IPS-20b (cell line): ENCODE measurements around the gene GPR31.

Experiments used
- H3K27ac ChIP-seq: one replicate; pipeline ENCODE4 v1.5.1; 2013; ENCODE audit warnings: low read length
- H3K27me3 ChIP-seq: 2 replicates; pipeline ENCODE4 v1.6.1; 2013; ENCODE audit warnings: mild to moderate bottlenecking, low read length, inconsistent platforms; ENCODE audit not compliant: insufficient read depth
- H3K36me3 ChIP-seq: 2 replicates; pipeline ENCODE4 v1.6.1; 2013; ENCODE audit warnings: low read depth, mild to moderate bottlenecking, inconsistent platforms, low read length, moderate library complexity; ENCODE audit not compliant: insufficient read depth
- H3K4me1 ChIP-seq: 2 replicates; pipeline ENCODE4 v1.6.1; 2013; ENCODE audit warnings: mild to moderate bottlenecking, control low read depth, inconsistent platforms, low read length, moderate library complexity; ENCODE audit not compliant: insufficient read depth
- H3K4me3 ChIP-seq: 2 replicates; pipeline ENCODE4 v1.5.1; 2013; ENCODE audit warnings: mild to moderate bottlenecking, low read length, inconsistent platforms
- H3K9ac ChIP-seq: 2 replicates; pipeline ENCODE4 v1.6.1; 2013; ENCODE audit warnings: low read depth, mild to moderate bottlenecking, inconsistent platforms, low read length, moderate library complexity
- H3K9me3 ChIP-seq: 2 replicates; pipeline ENCODE4 v1.6.1; 2013; ENCODE audit warnings: mild to moderate bottlenecking, low read depth, low read length, inconsistent platforms; ENCODE audit not compliant: insufficient read depth

Gene GPR31

DNA sequence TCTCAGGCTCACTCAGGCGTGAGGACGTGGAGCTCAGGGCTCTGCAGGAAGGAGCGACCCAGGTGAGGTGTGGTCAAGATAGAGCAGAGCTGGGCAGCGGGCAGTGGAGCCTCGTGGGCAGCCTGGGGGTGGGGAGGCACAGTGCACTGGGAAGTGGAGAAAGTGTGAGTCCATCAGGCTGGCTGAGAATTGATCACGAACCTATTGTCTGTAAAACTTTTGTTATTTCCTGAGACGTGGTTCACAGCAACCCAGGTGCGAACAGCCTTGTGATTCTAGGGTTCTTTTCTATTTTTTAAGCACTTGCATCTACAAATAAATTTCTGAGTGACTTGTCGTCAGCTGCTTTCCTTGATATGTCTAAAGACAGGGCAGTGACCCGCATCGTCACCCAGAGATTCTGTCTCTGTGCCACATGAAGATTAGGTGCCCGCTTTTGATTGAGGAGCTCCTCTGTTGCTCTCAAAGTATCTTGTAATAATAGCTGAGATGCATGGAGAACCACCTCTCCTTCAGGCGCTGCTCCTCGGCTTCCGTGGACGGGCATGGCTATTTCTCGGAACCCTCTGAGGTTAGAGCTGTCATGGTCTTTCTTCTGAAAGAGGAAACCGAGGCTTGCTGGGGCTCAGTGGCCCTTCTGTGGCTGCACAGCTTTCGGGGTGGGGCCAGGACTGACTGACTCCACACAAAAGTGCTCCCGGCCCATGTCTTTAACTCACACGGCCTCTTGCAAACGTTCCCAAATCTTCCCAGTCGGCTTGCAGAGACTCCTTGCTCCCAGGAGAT lies 35.5 kb downstream of the GPR31 start:
- H3K4me1 ChIP-seq, result no peaks in the 10 kb centered on the region
- H3K27ac ChIP-seq, result no peak overlapping the region
- no peaks in the 10 kb centered on the region for H3K27me3 ChIP-seq
- H3K36me3 ChIP-seq, result no peaks in the 10 kb centered on the region
- no peak overlapping the region for H3K9ac ChIP-seq
- no peak overlapping the region for H3K4me3 ChIP-seq
- H3K9me3 ChIP-seq, result peaks cover 5% of the 10 kb centered on the region

DNA sequence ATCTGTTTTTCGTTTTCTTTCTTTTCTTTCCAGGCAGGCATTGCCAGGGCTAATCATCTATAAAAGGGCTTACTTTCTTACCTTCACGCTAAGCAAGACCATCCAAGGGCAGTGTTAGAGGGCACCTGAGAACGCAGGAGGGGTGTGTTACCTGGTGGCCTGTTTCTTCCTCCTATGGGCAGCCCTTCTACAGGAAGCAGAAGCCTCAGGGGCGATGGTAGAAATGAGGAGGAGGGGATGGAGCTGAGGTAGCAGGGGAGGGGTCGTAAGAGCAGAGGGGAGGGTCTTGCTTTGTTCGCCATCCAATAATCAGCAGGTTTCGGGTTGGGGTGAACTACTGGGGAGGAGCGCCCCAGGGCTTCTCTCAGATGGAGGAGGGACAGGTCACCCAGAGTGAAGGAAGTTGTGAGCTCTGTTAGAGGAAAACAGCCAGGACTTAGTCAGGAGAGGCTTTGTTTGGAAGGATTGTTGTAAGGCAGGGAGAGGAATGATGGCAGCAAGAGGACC lies 36.4 kb downstream of the GPR31 start:
- Histone ChIP-seq H3K9me3 (peaks cover 5% of the 10 kb centered on the region), H3K4me3 (no peak overlapping the region), H3K4me1 (no peaks in the 10 kb centered on the region), H3K27me3 (no peaks in the 10 kb centered on the region), H3K27ac (no peak overlapping the region), H3K36me3 (no peaks in the 10 kb centered on the region), H3K9ac (no peak overlapping the region)

- H3K27ac ChIP-seq, result no peak overlapping the region
- H3K27me3 ChIP-seq, result no peaks in the 10 kb centered on the region
- no peak overlapping the region for H3K9ac ChIP-seq
- H3K4me1 ChIP-seq, result no peaks in the 10 kb centered on the region
- no peak overlapping the region for H3K4me3 ChIP-seq
- H3K9me3 ChIP-seq, result peaks cover 5% of the 10 kb centered on the region
- H3K36me3 ChIP-seq, result no peaks in the 10 kb centered on the region
These were observed 37.2 kb downstream of the GPR31 start for GRCh38 chr6:167120583-167120903.

GRCh38 chr6:167119670-167120582 lies 37.9 kb downstream of the GPR31 start:
- H3K9me3 ChIP-seq, result peaks cover 5% of the 10 kb centered on the region
- no peak overlapping the region for H3K27ac ChIP-seq
- H3K4me3 ChIP-seq, result no peak overlapping the region
- H3K27me3 ChIP-seq, result no peaks in the 10 kb centered on the region
- no peaks in the 10 kb centered on the region for H3K36me3 ChIP-seq
- H3K4me1 ChIP-seq, result no peaks in the 10 kb centered on the region
- H3K9ac ChIP-seq, result no peak overlapping the region

DNA sequence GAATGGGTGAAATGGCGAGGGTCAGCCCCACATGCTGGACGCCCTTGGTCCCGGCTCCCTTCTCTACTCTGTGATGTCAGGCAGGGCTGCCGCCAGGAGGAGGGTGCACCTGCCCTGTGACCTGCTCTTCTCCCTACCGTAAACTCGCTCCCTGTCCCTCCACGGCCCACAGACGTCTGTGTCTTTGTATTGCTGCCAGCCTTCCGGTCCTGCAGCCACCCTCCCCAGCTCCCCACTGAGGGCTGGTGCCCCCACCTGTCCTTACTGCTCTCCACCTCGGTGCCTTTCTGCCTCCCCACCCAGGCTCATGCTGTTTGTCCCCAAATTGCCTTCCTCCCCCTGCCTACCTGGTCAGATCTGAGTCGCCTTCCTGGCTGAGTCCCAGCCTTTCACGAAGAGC lies 38.9 kb downstream of the GPR31 start:
- Histone ChIP-seq H3K27me3 (no peaks in the 10 kb centered on the region), H3K4me3 (no peak overlapping the region), H3K36me3 (no peaks in the 10 kb centered on the region), H3K9me3 (peaks cover 5% of the 10 kb centered on the region), H3K4me1 (no peaks in the 10 kb centered on the region), H3K9ac (no peak overlapping the region), H3K27ac (no peak overlapping the region)

GRCh38 chr6:167118006-167118405 lies 39.8 kb downstream of the GPR31 start:
- Histone ChIP-seq H3K27me3 (no peaks in the 10 kb centered on the region), H3K4me1 (no peaks in the 10 kb centered on the region)

GRCh38 chr6:167116838-167117228 lies 40.9 kb downstream of the GPR31 start:
- H3K4me1 ChIP-seq, result no peaks in the 10 kb centered on the region
- H3K27me3 ChIP-seq, result no peaks in the 10 kb centered on the region
- H3K9ac ChIP-seq, result no peak overlapping the region
- no peak overlapping the region for H3K4me3 ChIP-seq
- no peak overlapping the region for H3K27ac ChIP-seq
- peaks cover 5% of the 10 kb centered on the region for H3K9me3 ChIP-seq
- no peaks in the 10 kb centered on the region for H3K36me3 ChIP-seq

More at GRCh38 chr6:167118006-167118405, 39.8 kb downstream of the GPR31 start:
- Histone ChIP-seq H3K9ac (no peak overlapping the region), H3K4me3 (no peak overlapping the region), H3K9me3 (peaks cover 5% of the 10 kb centered on the region), H3K27ac (no peak overlapping the region), H3K36me3 (no peaks in the 10 kb centered on the region)

GRCh38 chr6:167116109-167116837 lies 41.5 kb downstream of the GPR31 start:
- Histone ChIP-seq H3K4me1 (no peaks in the 10 kb centered on the region), H3K9ac (no peak overlapping the region; the same call in 1 of the 2 replicates), H3K27me3 (no peaks in the 10 kb centered on the region), H3K9me3 (peaks cover 5% of the 10 kb centered on the region), H3K4me3 (no peak overlapping the region), H3K36me3 (no peaks in the 10 kb centered on the region), H3K27ac (no peak overlapping the region)

GRCh38 chr6:167115054-167115453 lies 42.7 kb downstream of the GPR31 start:
- no peak overlapping the region for H3K27ac ChIP-seq
- H3K4me1 ChIP-seq, result no peaks in the 10 kb centered on the region
- H3K9ac ChIP-seq, result no peak overlapping the region
- H3K9me3 ChIP-seq, result peaks cover 5% of the 10 kb centered on the region; the same call in 1 of the 2 replicates
- H3K36me3 ChIP-seq, result no peaks in the 10 kb centered on the region
- H3K27me3 ChIP-seq, result no peaks in the 10 kb centered on the region
- no peak overlapping the region for H3K4me3 ChIP-seq

- no peaks in the 10 kb centered on the region for H3K4me1 ChIP-seq
- H3K4me3 ChIP-seq, result no peak overlapping the region
- H3K9ac ChIP-seq, result no peak overlapping the region
- H3K36me3 ChIP-seq, result no peaks in the 10 kb centered on the region
- no peak overlapping the region for H3K27ac ChIP-seq
- no peaks in the 10 kb centered on the region for H3K9me3 ChIP-seq
- H3K27me3 ChIP-seq, result no peaks in the 10 kb centered on the region
These were observed 43.6 kb downstream of the GPR31 start for GRCh38 chr6:167113935-167114910.
